Loucy (cell line): ENCODE measurements around the gene UQCRHL.

ENCODE experiments used
- H2AFZ ChIP-seq: fragments of 200-600 bp; sonication (generic); 2 replicates; pipeline ENCODE4 v1.6.0; 2016; ENCODE audit warnings: antibody characterized with exemption, mild to moderate bottlenecking, low read length, moderate library complexity
- H3F3A ChIP-seq: fragments of 200-600 bp; 2 replicates; pipeline ENCODE4 v1.6.0; 2016; ENCODE audit warnings: antibody characterized with exemption, low read depth, mild to moderate bottlenecking
- H3K27me3 ChIP-seq: fragments of 200-600 bp; sonication (generic); 2 replicates; pipeline ENCODE4 v1.6.1; 2014; ENCODE audit warnings: low read length, mild to moderate bottlenecking; ENCODE audit not compliant: insufficient read depth, poor library complexity, severe bottlenecking
- H3K36me3 ChIP-seq: fragments of 200-600 bp; sonication (generic); 2 replicates; pipeline ENCODE4 v1.6.1; 2016; ENCODE audit warnings: low read length; ENCODE audit not compliant: insufficient read depth
- H3K4me1 ChIP-seq: fragments of 200-600 bp; sonication (generic); 2 replicates; pipeline ENCODE4 v1.5.1; 2014; ENCODE audit warnings: low read length, mild to moderate bottlenecking; ENCODE audit not compliant: insufficient read depth, poor library complexity, severe bottlenecking
- H3K4me2 ChIP-seq: fragments of 200-600 bp; sonication (generic); 2 replicates; pipeline ENCODE4 v1.6.0; 2014; ENCODE audit warnings: antibody characterized with exemption, low read length, low read depth, mild to moderate bottlenecking; ENCODE audit not compliant: poor library complexity, severe bottlenecking
- H3K4me3 ChIP-seq: fragments of 200-600 bp; sonication (generic); 2 replicates; pipeline ENCODE4 v1.5.1; 2014; ENCODE audit warnings: low read length, mild to moderate bottlenecking, mixed read lengths; ENCODE audit not compliant: poor library complexity, severe bottlenecking
- H3K79me2 ChIP-seq: fragments of 200-600 bp; sonication (generic); 2 replicates; pipeline ENCODE4 v1.6.1; 2014; ENCODE audit warnings: low read length; ENCODE audit not compliant: insufficient read depth
- H3K9ac ChIP-seq: fragments of 200-600 bp; sonication (generic); 2 replicates; pipeline ENCODE4 v1.6.0; 2014; ENCODE audit warnings: mild to moderate bottlenecking, low read depth, low read length, moderate library complexity; ENCODE audit not compliant: poor library complexity, severe bottlenecking
- H3K9me2 ChIP-seq: fragments of 200-600 bp; sonication (generic); replicated peaks from 2 replicates; pipeline ENCODE4 v1.6.1; 2016; ENCODE audit warnings: low read depth, low read length, mixed read lengths
- H3K9me3 ChIP-seq: fragments of 200-600 bp; sonication (generic); 2 replicates; pipeline ENCODE4 v1.6.1; 2014; ENCODE audit warnings: mild to moderate bottlenecking, antibody characterized with exemption, low read length, low read depth; ENCODE audit not compliant: insufficient read depth
- H4K20me1 ChIP-seq: fragments of 200-600 bp; sonication (generic); 2 replicates; pipeline ENCODE4 v1.6.0; 2014; ENCODE audit warnings: antibody characterized with exemption, low read length, mild to moderate bottlenecking; ENCODE audit not compliant: insufficient read depth, poor library complexity, severe bottlenecking
- CTCF ChIP-seq: fragments of 200-600 bp; sonication (generic); conservative IDR thresholded peaks from 2 replicates; pipeline ENCODE4 v1.5.1; 2014; ENCODE audit warnings: mild to moderate bottlenecking, antibody characterized with exemption, low read length
- EZH2phosphoT487 ChIP-seq: fragments of 200-600 bp; IDR thresholded peaks from 2 replicates; pipeline ENCODE4 v1.6.1; 2018; ENCODE audit warnings: antibody characterized with exemption, mild to moderate bottlenecking, moderate library complexity, borderline replicate concordance

UQCRHL gene

DNA sequence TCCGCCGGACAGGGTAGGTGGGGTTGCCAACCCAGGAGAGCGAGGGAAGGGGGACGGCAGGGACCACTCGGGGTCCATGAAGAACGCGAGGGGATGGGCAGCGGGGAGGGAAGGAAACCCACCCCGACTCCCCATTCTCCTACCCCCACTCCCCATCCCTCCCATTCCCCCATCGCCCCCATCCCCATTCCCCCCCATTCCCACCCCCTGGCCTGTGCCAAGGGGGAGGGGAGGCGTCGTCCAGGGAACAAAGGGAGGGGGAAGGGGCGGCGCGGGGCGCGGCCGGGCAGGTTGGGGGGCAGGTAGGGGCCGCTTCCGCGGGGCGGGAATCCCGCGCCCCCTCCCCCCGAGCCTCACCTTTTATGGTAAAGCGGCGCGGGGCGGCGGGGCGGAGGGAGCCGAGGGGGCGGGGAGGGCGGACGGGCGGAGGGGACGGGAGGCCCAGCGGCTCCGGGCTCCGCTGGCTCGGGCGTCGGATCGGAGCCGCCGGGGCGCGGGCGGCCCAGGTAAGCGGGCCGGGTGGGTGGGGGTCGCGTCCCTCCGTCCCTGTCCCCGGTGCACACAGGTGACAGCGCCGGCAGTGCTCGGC, 49.0 kb downstream of the UQCRHL start, which contains the start of gene FBLIM1:
TSS of gene FBLIM1 (plus strand) at position 453 of the 589 bp plus-strand sequence. CDS start 6,189 bp downstream, outside the sequence.
- H3K4me3 ChIP-seq: no peak within 1 kb of the TSS
- no peak for TF ChIP-seq CTCF
- no peak for TF ChIP-seq EZH2phosphoT487
- H3K4me2 ChIP-seq: no peak within 1 kb of the TSS
- no peaks in the 10 kb centered on the region for H3K4me1 ChIP-seq
- H3K9ac ChIP-seq: no peak within 1 kb of the TSS
- H3F3A ChIP-seq: no peaks in the 10 kb centered on the region
- H3K9me3 ChIP-seq: no peaks in the 10 kb centered on the region
- no peaks in the 10 kb centered on the region for H3K27me3 ChIP-seq
- no peaks in the 10 kb centered on the region for H3K79me2 ChIP-seq
- no peaks in the 10 kb centered on the region for H3K36me3 ChIP-seq
- no peaks in the 10 kb centered on the region for H4K20me1 ChIP-seq
- H2AFZ ChIP-seq: no peak within 1 kb of the TSS
- no peaks in the 10 kb centered on the region for H3K9me2 ChIP-seq

DNA sequence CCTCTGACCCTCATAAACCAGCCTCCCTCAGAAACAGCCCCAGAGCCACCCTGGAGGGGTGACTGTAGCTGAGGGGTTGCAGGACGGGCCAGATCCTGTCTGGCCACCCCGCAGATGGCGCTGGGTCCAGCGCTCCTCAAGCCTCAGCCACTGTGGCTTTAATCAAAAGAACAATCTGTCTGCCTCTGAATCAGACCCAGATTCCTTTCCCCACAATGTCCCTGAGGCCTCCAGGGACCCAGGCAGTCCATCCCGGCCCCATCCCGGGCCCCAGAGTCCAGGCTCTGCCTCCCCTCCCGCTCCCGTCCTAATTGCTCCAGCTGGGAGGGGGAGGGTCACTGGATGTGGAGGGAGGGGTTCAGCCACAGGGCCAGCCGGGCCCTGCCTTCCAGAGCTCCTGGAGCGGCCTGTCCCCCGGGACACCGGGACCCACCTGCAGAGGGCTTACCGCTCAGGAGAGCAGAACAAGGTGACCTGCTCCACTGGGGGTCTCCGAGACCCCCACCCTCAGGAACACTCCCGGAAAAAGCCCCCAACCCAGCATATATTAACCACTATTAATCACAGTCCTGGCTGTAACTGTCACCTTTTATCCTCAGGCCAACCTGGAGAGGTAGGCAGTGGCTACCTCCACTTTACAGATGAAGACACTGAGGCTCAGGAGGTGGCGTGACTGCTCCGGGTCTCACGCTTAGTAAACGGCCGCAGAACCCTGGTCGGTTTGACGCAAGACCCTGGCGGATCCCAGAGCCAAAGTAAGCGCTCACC, 49.7 kb downstream of the UQCRHL start:
- no peak for TF ChIP-seq CTCF
- TF ChIP-seq EZH2phosphoT487: no peak
- Histone ChIP-seq H3K9me3 (no peaks in the 10 kb centered on the region), H3K4me1 (no peaks in the 10 kb centered on the region), H3K79me2 (no peaks in the 10 kb centered on the region), H3K27me3 (no peaks in the 10 kb centered on the region), H2AFZ (no peak overlapping the region), H3K36me3 (no peaks in the 10 kb centered on the region), H4K20me1 (no peaks in the 10 kb centered on the region), H3K4me2 (no peak overlapping the region), H3F3A (no peaks in the 10 kb centered on the region), H3K9me2 (no peaks in the 10 kb centered on the region), H3K4me3 (no peak overlapping the region), H3K9ac (no peak overlapping the region)
